Left ventricle myocardium inferior (tissue), 1 donor: ENCODE measurements around the gene ARMH3. TPM values are rescaled to one million over a fixed set of nuclear protein-coding genes. Genes with fewer than 3 reads are reported as not detected.

Source experiments
- DNase-seq: peaks from one replicate; pipeline ENCODE4 v3.0.0-alpha.2; 2020
- H3K27ac ChIP-seq: fragments of 200-600 bp; replicated peaks from 2 replicates; pipeline ENCODE4 v1.8.0; 2021
- H3K27me3 ChIP-seq: fragments of 200-600 bp; 2 replicates; pipeline ENCODE4 v1.8.0; 2021; ENCODE audit warnings: low read depth
- H3K36me3 ChIP-seq: fragments of 200-600 bp; 2 replicates; pipeline ENCODE4 v1.8.0; 2021
- H3K4me1 ChIP-seq: fragments of 200-600 bp; 2 replicates; pipeline ENCODE4 v1.8.0; 2021
- H3K4me3 ChIP-seq: fragments of 200-600 bp; 2 replicates; pipeline ENCODE4 v1.8.0; 2021; ENCODE audit warnings: mild to moderate bottlenecking, moderate library complexity
- H3K9me3 ChIP-seq: fragments of 200-600 bp; replicated peaks from 2 replicates; pipeline ENCODE4 v1.8.0; 2021
- intact Hi-C: fragments of 100-400 bp; cut with micrococcal nuclease; formaldehyde crosslinking; loops from one replicate; pipeline ENCODE4 v1.11.0; 2022
- total RNA-seq: library from RNA; stranded (reverse); fragmentation: NEBNext Ultra II Directional; extraction: Animal tissue kit (Norgen Biotek cat#: 25700); gene quantifications from one replicate; pipeline ENCODE4 v1.2.1, GENCODE V29; 2021
- TF ChIP-seq, protein P1 (sequence below): fragments of 200-600 bp; IDR thresholded peaks from 2 replicates; pipeline ENCODE4 v1.8.0; 2021; ENCODE audit warnings: antibody characterized with exemption, mild to moderate bottlenecking, borderline replicate concordance
- donor health status: DM: no; HTN: yes; CAD: no; lungs with severe emphysema.

The ARMH3 gene
- total RNA-seq, 1 donor from 2014 or later: 58.9 TPM

DNA sequence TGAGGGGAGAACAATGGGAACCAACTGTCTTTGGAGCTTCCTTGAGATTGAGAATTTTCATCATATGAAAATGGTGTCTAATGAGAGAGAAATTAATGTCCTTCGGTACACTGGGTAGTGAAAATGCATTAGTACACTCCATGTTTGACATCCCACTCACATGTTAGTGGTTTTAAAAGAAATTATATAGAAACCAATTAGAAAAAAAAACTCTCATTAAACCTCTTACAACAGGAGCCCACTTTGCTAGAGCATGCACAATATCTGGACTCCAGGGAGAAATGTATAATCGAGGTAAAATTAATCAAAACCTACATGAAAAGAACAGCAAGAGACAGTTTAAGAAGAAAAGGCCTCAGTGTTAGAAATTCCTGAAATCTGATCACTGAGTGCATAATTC is 133.1 kb downstream of the ARMH3 start:
- TF ChIP-seq, protein P1, sequence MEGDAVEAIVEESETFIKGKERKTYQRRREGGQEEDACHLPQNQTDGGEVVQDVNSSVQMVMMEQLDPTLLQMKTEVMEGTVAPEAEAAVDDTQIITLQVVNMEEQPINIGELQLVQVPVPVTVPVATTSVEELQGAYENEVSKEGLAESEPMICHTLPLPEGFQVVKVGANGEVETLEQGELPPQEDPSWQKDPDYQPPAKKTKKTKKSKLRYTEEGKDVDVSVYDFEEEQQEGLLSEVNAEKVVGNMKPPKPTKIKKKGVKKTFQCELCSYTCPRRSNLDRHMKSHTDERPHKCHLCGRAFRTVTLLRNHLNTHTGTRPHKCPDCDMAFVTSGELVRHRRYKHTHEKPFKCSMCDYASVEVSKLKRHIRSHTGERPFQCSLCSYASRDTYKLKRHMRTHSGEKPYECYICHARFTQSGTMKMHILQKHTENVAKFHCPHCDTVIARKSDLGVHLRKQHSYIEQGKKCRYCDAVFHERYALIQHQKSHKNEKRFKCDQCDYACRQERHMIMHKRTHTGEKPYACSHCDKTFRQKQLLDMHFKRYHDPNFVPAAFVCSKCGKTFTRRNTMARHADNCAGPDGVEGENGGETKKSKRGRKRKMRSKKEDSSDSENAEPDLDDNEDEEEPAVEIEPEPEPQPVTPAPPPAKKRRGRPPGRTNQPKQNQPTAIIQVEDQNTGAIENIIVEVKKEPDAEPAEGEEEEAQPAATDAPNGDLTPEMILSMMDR: no peak
- no peak for DNase-seq
- H3K9me3 ChIP-seq: no peaks in the 10 kb centered on the region
- intact Hi-C loops: no loop called here
- no peak overlapping the region for H3K27ac ChIP-seq
- no peaks in the 10 kb centered on the region for H3K27me3 ChIP-seq
- peaks cover 30% of the 10 kb centered on the region for H3K4me1 ChIP-seq
- H3K36me3 ChIP-seq: no peaks in the 10 kb centered on the region
- H3K4me3 ChIP-seq: no peak overlapping the region

DNA sequence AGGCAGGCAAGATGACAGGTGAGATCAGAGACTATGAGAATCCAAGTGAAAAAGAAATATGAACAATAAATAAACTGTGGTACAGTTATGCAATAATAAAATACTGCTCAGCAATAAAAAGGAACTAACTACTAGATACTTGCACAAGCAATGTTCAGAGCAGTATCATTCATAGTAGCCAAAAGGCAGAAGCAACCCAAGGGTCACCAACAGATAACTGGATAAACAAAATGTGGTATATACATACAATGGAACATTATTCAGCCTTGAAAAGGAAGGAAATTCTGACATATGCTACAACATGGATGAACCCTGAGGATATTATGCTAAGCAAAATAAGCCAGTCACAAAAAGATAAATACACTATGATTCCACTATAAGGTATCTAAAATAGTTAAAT is 135.4 kb downstream of the ARMH3 start:
- no peaks in the 10 kb centered on the region for H3K9me3 ChIP-seq
- TF ChIP-seq, protein P1: no peak
- no peak overlapping the region for H3K4me3 ChIP-seq
- intact Hi-C loops: no loop called here
- H3K27me3 ChIP-seq: no peaks in the 10 kb centered on the region
- DNase-seq: no peak
- no peak overlapping the region for H3K27ac ChIP-seq
- H3K36me3 ChIP-seq: no peaks in the 10 kb centered on the region
- peaks cover 38% of the 10 kb centered on the region for H3K4me1 ChIP-seq

DNA sequence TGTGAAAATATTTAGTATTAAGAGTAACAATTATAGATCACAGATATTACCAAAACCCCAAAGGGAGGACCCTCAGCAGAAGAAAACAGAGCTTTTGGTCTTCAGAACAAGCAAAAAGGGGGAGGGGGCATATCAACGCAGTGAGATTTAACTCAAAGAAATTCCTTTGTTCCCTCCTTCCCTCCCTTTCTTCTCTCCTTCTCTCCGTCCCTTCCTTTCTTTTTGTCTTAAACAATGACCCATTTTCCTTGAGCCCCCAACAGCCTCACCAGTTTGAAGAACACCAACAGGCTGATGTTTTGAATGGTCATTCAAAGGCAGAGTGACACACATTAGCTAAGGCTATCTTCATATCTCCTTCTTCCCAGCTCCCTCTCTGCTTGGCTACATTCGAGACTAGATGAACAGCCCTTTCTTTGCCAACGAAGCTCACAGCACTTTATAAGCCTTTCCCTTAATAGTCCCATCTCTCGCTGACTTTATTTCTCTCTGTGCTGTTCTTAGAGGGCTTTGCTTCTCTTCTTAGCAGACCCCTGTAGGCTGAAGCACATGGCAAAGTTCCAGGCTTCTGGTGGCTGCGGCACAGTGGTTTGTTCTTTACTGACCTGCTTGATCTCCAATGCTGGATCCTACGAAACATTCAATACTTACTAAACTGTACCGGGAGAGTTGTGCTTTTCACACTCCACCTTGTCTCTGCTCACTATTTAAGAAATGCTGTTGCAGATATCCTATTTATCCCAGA is 136.8 kb downstream of the ARMH3 start:
- no peaks in the 10 kb centered on the region for H3K36me3 ChIP-seq
- TF ChIP-seq, protein P1: no peak
- DNase-seq: no peak
- peaks cover 44% of the 10 kb centered on the region for H3K4me1 ChIP-seq
- H3K9me3 ChIP-seq: no peaks in the 10 kb centered on the region
- H3K27me3 ChIP-seq: no peaks in the 10 kb centered on the region
- intact Hi-C loops: no loop called here
- no peak overlapping the region for H3K4me3 ChIP-seq
- peak overlapping the region; percentile 34 for H3K27ac ChIP-seq

DNA sequence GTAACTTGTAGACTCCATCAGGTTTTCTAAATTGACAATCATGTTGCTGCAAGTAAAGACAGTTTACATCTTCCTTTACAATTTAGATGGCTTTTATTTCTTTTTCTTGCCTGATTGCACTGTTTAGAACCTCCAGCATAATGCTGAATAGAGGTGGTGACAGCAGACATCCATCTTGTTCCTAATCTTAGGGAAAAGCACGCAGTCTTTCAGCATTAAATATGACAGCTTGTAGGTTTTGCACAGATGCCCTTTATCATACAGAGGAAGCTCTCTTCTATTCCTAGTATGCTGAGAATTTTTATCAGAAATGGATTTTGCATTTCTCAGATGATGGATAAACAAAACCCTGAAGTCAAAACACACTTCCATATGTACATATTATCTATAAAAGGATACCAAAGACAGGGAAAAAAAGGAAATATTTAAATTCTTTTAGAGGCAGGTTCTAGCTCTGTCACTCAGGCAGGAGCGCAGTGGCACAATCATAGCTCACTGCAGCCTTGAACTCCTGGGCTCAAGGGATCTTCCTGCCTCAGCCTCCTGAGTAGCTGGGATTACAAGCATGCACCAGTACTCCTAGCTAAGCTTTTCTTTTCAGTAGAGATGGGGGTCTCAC is 143.3 kb downstream of the ARMH3 start:
- Histone ChIP-seq H3K36me3 (peaks cover 14% of the 10 kb centered on the region), H3K4me3 (no peak overlapping the region), H3K4me1 (peaks cover 17% of the 10 kb centered on the region), H3K27ac (no peak overlapping the region), H3K9me3 (no peaks in the 10 kb centered on the region), H3K27me3 (no peaks in the 10 kb centered on the region)
- TF ChIP-seq, protein P1: no peak
- intact Hi-C loops: no loop called here
- no peak for DNase-seq

DNA sequence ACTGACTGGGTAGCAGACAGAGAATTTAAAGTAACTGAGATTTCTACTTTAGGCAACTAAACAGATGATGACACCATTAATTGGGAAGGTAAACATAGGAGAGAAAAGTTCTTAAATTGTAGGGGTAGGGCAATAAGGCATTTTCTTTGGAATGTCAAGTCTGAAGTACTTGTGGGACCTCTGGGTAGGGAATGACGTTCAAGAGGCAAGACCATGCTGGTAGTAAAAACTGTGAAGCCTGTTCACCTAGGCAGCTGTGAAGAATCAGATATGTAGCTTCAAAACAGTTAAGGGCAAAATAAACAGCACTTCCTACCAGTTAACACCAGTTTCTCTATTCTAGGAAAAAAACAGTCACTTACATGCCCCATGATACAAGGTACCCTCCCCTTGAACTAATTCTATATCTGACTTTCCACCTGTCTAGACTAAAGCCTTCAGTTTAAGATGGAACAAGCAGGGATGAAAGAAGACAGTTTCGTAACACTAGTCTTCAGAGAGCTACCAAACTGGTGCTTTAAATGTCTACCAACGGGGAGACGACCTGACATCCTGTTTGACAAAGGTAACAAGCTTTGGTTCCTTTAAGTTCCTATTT is 149.3 kb downstream of the ARMH3 start:
- Histone ChIP-seq H3K27me3 (no peaks in the 10 kb centered on the region), H3K9me3 (no peaks in the 10 kb centered on the region), H3K27ac (no peak overlapping the region), H3K4me1 (peaks cover 47% of the 10 kb centered on the region), H3K36me3 (peaks cover 5% of the 10 kb centered on the region), H3K4me3 (no peak overlapping the region)
- TF ChIP-seq, protein P1: no peak
- no peak for DNase-seq
- intact Hi-C loops: no loop called here
